Neural cell (in vitro differentiated cells): ENCODE results near the gene CHURC1. TPM values are rescaled to one million over a fixed set of nuclear protein-coding genes. Genes with fewer than 3 reads are reported as not detected.
A peak's percentile ranks its signal among the peaks of the same experiment; 100 is the strongest.

Experiments used
- H2AFZ ChIP-seq: fragments of 200-600, 300-800 bp; sonication (generic), shearing (Covaris generic); 2 replicates; pipeline ENCODE4 v1.6.0; 2014; ENCODE audit warnings: low read depth, mild to moderate bottlenecking, antibody characterized with exemption, low read length, moderate library complexity
- H3F3A ChIP-seq: fragments of 200-600 bp; shearing (Covaris generic); 2 replicates; pipeline ENCODE4 v1.6.1; 2016; ENCODE audit warnings: mild to moderate bottlenecking, moderate library complexity, mixed read lengths, antibody characterized with exemption, low read length; ENCODE audit not compliant: insufficient read depth, poor library complexity, severe bottlenecking
- H3K27ac ChIP-seq: fragments of 200-600, 300-800 bp; sonication (generic), shearing (Covaris generic); 2 replicates; pipeline ENCODE4 v1.5.1; 2014; ENCODE audit warnings: mild to moderate bottlenecking, low read length, moderate library complexity
- H3K27me3 ChIP-seq: fragments of 300-800, 200-600 bp; sonication (generic), shearing (Covaris generic); 2 replicates; pipeline ENCODE4 v1.6.0; 2014; ENCODE audit warnings: mild to moderate bottlenecking, low read depth, low read length, moderate library complexity; ENCODE audit not compliant: insufficient read depth
- H3K36me3 ChIP-seq: fragments of 300-800, 200-600 bp; sonication (generic), shearing (Covaris generic); 2 replicates; pipeline ENCODE4 v1.5.1; 2014; ENCODE audit warnings: mild to moderate bottlenecking, antibody characterized with exemption, low read length, moderate library complexity; ENCODE audit not compliant: insufficient read depth
- H3K4me2 ChIP-seq: fragments of 300-800, 200-600 bp; sonication (generic), shearing (Covaris generic); 2 replicates; pipeline ENCODE4 v1.6.0; 2014; ENCODE audit warnings: mild to moderate bottlenecking, low read length
- H3K4me3 ChIP-seq: fragments of 300-800, 200-600 bp; sonication (generic), shearing (Covaris generic); 2 replicates; pipeline ENCODE4 v1.5.1; 2014; ENCODE audit warnings: mild to moderate bottlenecking, low read length, moderate library complexity
- H3K79me2 ChIP-seq: fragments of 200-600 bp; shearing (Covaris generic); replicated peaks from 2 replicates; pipeline ENCODE4 v1.6.0; 2014; ENCODE audit warnings: mild to moderate bottlenecking, low read length, moderate library complexity; ENCODE audit not compliant: insufficient read depth
- H3K9ac ChIP-seq: fragments of 300-800, 200-600 bp; sonication (generic), shearing (Covaris generic); 2 replicates; pipeline ENCODE4 v1.6.1; 2016; ENCODE audit warnings: mild to moderate bottlenecking, low read length, mixed read lengths
- H3K9me2 ChIP-seq: fragments of 200-600 bp; shearing (Covaris generic); 2 replicates; pipeline ENCODE4 v1.6.1; 2016; ENCODE audit warnings: mild to moderate bottlenecking, low read length, mixed read lengths; ENCODE audit not compliant: insufficient read depth
- H3K9me3 ChIP-seq: fragments of 200-600, 300-800 bp; sonication (generic), shearing (Covaris generic); 2 replicates; pipeline ENCODE4 v1.6.1; 2016; ENCODE audit warnings: mild to moderate bottlenecking, mixed run types, low read length, moderate library complexity, mixed read lengths
- H4K20me1 ChIP-seq: fragments of 200-600 bp; shearing (Covaris generic); 2 replicates; pipeline ENCODE4 v1.6.1; 2016; ENCODE audit warnings: mild to moderate bottlenecking, mixed run types; ENCODE audit not compliant: insufficient read depth
- CTCF ChIP-seq: fragments of 450-650 bp; IDR thresholded peaks from 2 replicates; pipeline ENCODE4 v1.5.1; 2014; ENCODE audit warnings: antibody characterized with exemption, mild to moderate bottlenecking, moderate library complexity; ENCODE audit not compliant: poor library complexity, severe bottlenecking
- EZH2 ChIP-seq: fragments of 200-600, 300-800 bp; shearing (Covaris generic), sonication (generic); IDR thresholded peaks from 2 replicates; pipeline ENCODE4 v1.6.1; 2014; ENCODE audit warnings: antibody characterized with exemption, low read length, borderline replicate concordance, mild to moderate bottlenecking; ENCODE audit not compliant: insufficient read depth, poor library complexity, severe bottlenecking
- MXI1 ChIP-seq: fragments of 450-650 bp; conservative IDR thresholded peaks from 2 replicates; pipeline ENCODE4 v1.6.1; 2014; ENCODE audit warnings: antibody characterized with exemption, mild to moderate bottlenecking; ENCODE audit not compliant: poor library complexity, severe bottlenecking
- POLR2AphosphoS5 ChIP-seq: IDR thresholded peaks from 2 replicates; pipeline ENCODE4 v1.6.1; 2012
- RAD21 ChIP-seq: fragments of 450-650 bp; conservative IDR thresholded peaks from 2 replicates; pipeline ENCODE4 v1.6.1; 2014; ENCODE audit warnings: antibody characterized with exemption, mild to moderate bottlenecking, moderate library complexity
- REST ChIP-seq: IDR thresholded peaks from 2 replicates; pipeline ENCODE4 v1.6.1; 2012; ENCODE audit warnings: borderline replicate concordance
- SMC3 ChIP-seq: fragments of 450-650 bp; conservative IDR thresholded peaks from 2 replicates; pipeline ENCODE4 v1.6.1; 2014; ENCODE audit warnings: antibody characterized with exemption, mild to moderate bottlenecking, moderate library complexity; ENCODE audit not compliant: poor library complexity
- TAF1 ChIP-seq: IDR thresholded peaks from 2 replicates; pipeline ENCODE4 v1.6.1; 2012; ENCODE audit warnings: low read depth
- polyA plus RNA-seq: library from polyadenylated mRNA; depleted of rRNA; stranded (reverse); fragments of >200 nt; gene quantifications from 2 replicates; pipeline ENCODE4 v1.2.3, GENCODE V29; 2014

The CHURC1 gene
- polyA plus RNA-seq, 1 donor from 2014 or later, result 69.5 TPM

- no peak overlapping the region for H3K4me2 ChIP-seq
Observed at GRCh38 chr14:64891173-64891838, 22.9 kb upstream of the CHURC1 start.

GRCh38 chr14:64891839-64892375, 22.3 kb upstream of the CHURC1 start:
- no peaks in the 10 kb centered on the region for H3K9me2 ChIP-seq
- no peaks in the 10 kb centered on the region for H3F3A ChIP-seq
- H3K9ac ChIP-seq, result no peak overlapping the region
- TF ChIP-seq POLR2AphosphoS5 (no peak), RAD21 (peak; percentile 92), CTCF (peak; percentile 89), SMC3 (peak; percentile 92)
- no peaks in the 10 kb centered on the region for H3K36me3 ChIP-seq
- no peaks in the 10 kb centered on the region for H3K9me3 ChIP-seq
- H3K4me2 ChIP-seq, result no peak overlapping the region
- H3K27me3 ChIP-seq, result no peaks in the 10 kb centered on the region
- no peak overlapping the region for H3K27ac ChIP-seq
- H2AFZ ChIP-seq, result no peak overlapping the region
- no peak overlapping the region for H3K4me3 ChIP-seq
- no peaks in the 10 kb centered on the region for H4K20me1 ChIP-seq
- no peaks in the 10 kb centered on the region for H3K79me2 ChIP-seq

More at GRCh38 chr14:64891173-64891838, 22.9 kb upstream of the CHURC1 start:
- no peaks in the 10 kb centered on the region for H4K20me1 ChIP-seq
- H3K27me3 ChIP-seq, result no peaks in the 10 kb centered on the region
- no peak overlapping the region for H3K9ac ChIP-seq
- H3K4me3 ChIP-seq, result no peak overlapping the region
- H3K9me2 ChIP-seq, result no peaks in the 10 kb centered on the region
- H3K27ac ChIP-seq, result no peak overlapping the region
- no peak overlapping the region for H2AFZ ChIP-seq
- H3K79me2 ChIP-seq, result no peaks in the 10 kb centered on the region
- no peak for TF ChIP-seq POLR2AphosphoS5
- no peak for TF ChIP-seq SMC3
- TF ChIP-seq EZH2, result no peak
- TF ChIP-seq MXI1, result no peak
- no peak for TF ChIP-seq REST
- TF ChIP-seq TAF1, result no peak
- TF ChIP-seq CTCF, result no peak
- H3F3A ChIP-seq, result no peaks in the 10 kb centered on the region
- H3K9me3 ChIP-seq, result no peaks in the 10 kb centered on the region
- no peaks in the 10 kb centered on the region for H3K36me3 ChIP-seq
